22Rv1 (cell line): ENCODE results near the gene NOS1AP.
"Not testable (repeated sequence)": the region's sequence is repeated elsewhere in the genome, so short reads cannot be mapped to it uniquely, and the experiment has no call there.

Experiments
- H3K27ac ChIP-seq: fragments of 450-650 bp; 2 replicates; pipeline ENCODE4 v1.5.1; 2017
- CTCF ChIP-seq: fragments of 450-650 bp; IDR thresholded peaks from 2 replicates; pipeline ENCODE4 v1.5.1; 2017; ENCODE audit warnings: mild to moderate bottlenecking
- ZFX ChIP-seq: fragments of 450-650 bp; IDR thresholded peaks from 2 replicates; pipeline ENCODE4 v1.6.1; 2017; ENCODE audit warnings: antibody characterized with exemption, borderline replicate concordance

The NOS1AP gene

GRCh38 chr1:162080472-162081015 lies 11.1 kb downstream of the NOS1AP start:
- H3K27ac ChIP-seq, result no peak overlapping the region
- no peak for TF ChIP-seq ZFX
- no peak for TF ChIP-seq CTCF

- TF ChIP-seq CTCF, result no peak
- no peak for TF ChIP-seq ZFX
- no peak overlapping the region for H3K27ac ChIP-seq
These were observed 11.8 kb downstream of the NOS1AP start for GRCh38 chr1:162081316-162081715.

- H3K27ac ChIP-seq, result not testable (repeated sequence)
These were observed 12.6 kb downstream of the NOS1AP start for GRCh38 chr1:162082080-162082479.

GRCh38 chr1:162083273-162083672 lies 13.8 kb downstream of the NOS1AP start:
- no peak for TF ChIP-seq ZFX
- no peak for TF ChIP-seq CTCF
- H3K27ac ChIP-seq, result no peak overlapping the region

- TF ChIP-seq CTCF, result no peak
- no peak for TF ChIP-seq ZFX
- H3K27ac ChIP-seq, result no peak overlapping the region
These were observed 16.5 kb downstream of the NOS1AP start for GRCh38 chr1:162085991-162086390.

- no peak overlapping the region for H3K27ac ChIP-seq
- TF ChIP-seq CTCF (no peak), ZFX (no peak)
These were observed 17.6 kb downstream of the NOS1AP start for GRCh38 chr1:162087111-162087510.

- no peak overlapping the region for H3K27ac ChIP-seq
- TF ChIP-seq ZFX (no peak), CTCF (no peak)
These were observed 18.1 kb downstream of the NOS1AP start for GRCh38 chr1:162087574-162087973.
